Daoy (cell line): ENCODE results near the gene OR52N2. TPM values are rescaled to one million over a fixed set of nuclear protein-coding genes. Genes with fewer than 3 reads are reported as not detected.

ENCODE experiments used
- DNase-seq: peaks from one replicate; pipeline ENCODE4 v3.0.0-alpha.2; 2015; ENCODE audit warnings: low read depth
- total RNA-seq: library from RNA; depleted of rRNA; stranded (reverse); fragments of >200 nt; shearing (Covaris generic); gene quantifications from 2 replicates; pipeline ENCODE4 v1.2.3, GENCODE V29; 2014; rRNA removed

Gene OR52N2
- total RNA-seq: not detected in 2 replicates

GRCh38 chr11:5808500-5809121, at the start of gene OR52N2:
Gene OR52N2, plus strand, starts transcription at chr11:5808924. Its CDS starts 11,412 bp downstream, at chr11:5820336.
- DNase-seq: peak; percentile 54

- no peak for DNase-seq
These were observed 41.7 kb upstream of the OR52N2 start for GRCh38 chr11:5767056-5767455.

GRCh38 chr11:5783255-5783654, 25.5 kb upstream of the OR52N2 start, which contains the start of gene OR52N5:
Gene OR52N5, minus strand, starts transcription at chr11:5783355. Its CDS starts 4,721 bp downstream, at chr11:5778634.
- DNase-seq: no peak

GRCh38 chr11:5791165-5791564, 17.6 kb upstream of the OR52N2 start, which contains the start of gene OR52N1:
Gene OR52N1, minus strand, starts transcription at chr11:5791265. Its CDS starts 2,449 bp downstream, at chr11:5788816.
- DNase-seq: no peak

GRCh38 chr11:5796541-5796940, 12.2 kb upstream of the OR52N2 start:
- no peak for DNase-seq

- no peak for DNase-seq
These were observed 4.7 kb upstream of the OR52N2 start for GRCh38 chr11:5803982-5804381.

- no peak for DNase-seq
These were observed 1.1 kb upstream of the OR52N2 start for GRCh38 chr11:5807580-5807979.

GRCh38 chr11:5809122-5809519, 397 bp downstream of the OR52N2 start:
- DNase-seq: no peak

- no peak for DNase-seq
These were observed 1.4 kb downstream of the OR52N2 start for GRCh38 chr11:5809905-5810795.

- DNase-seq: no peak
These were observed 6.8 kb downstream of the OR52N2 start for GRCh38 chr11:5815534-5815933.

GRCh38 chr11:5818245-5818886, 9.6 kb downstream of the OR52N2 start:
- no peak for DNase-seq

GRCh38 chr11:5831196-5831829, 22.6 kb downstream of the OR52N2 start:
- peak; percentile 34 for DNase-seq

GRCh38 chr11:5833446-5833845, 24.7 kb downstream of the OR52N2 start:
- no peak for DNase-seq

- DNase-seq: no peak
These were observed 29.0 kb downstream of the OR52N2 start for GRCh38 chr11:5837695-5838094.

GRCh38 chr11:5841797-5842196, 33.1 kb downstream of the OR52N2 start, which contains the start of gene OR52E6:
Gene OR52E6, minus strand, starts transcription at chr11:5841897. Its CDS starts 0 bp downstream, at chr11:5841897.
- DNase-seq: no peak

GRCh38 chr11:5846701-5847100, 38.0 kb downstream of the OR52N2 start:
- no peak for DNase-seq

- DNase-seq: no peak
These were observed 39.0 kb downstream of the OR52N2 start for GRCh38 chr11:5847711-5848110.

GRCh38 chr11:5851002-5851401, 42.3 kb downstream of the OR52N2 start:
- DNase-seq: no peak

- no peak for DNase-seq
These were observed 48.9 kb downstream of the OR52N2 start, which contains the start of gene OR52E8 for GRCh38 chr11:5857590-5857989. Gene OR52E8, minus strand, starts transcription at chr11:5857690. Its CDS starts 0 bp downstream, at chr11:5857690.

GRCh38 chr11:5865826-5866225, 57.1 kb downstream of the OR52N2 start:
- no peak for DNase-seq
